Upper lobe of right lung (tissue), 1 donor: Measurements from ENCODE around the gene MACROD1. TPM values are rescaled to one million over a fixed set of nuclear protein-coding genes. Genes with fewer than 3 reads are reported as not detected.

Experiments used
- ATAC-seq: fragments of 200-7000 bp; cut with Tn5 transposase; one replicate; pipeline ENCODE4 v1.9.1; 2020; ENCODE audit warnings: mild to moderate bottlenecking, moderate library complexity
- DNase-seq: peaks from one replicate; pipeline ENCODE4 v3.0.0-alpha.2; 2020
- H3K27ac ChIP-seq: fragments of 200-600 bp; one replicate; pipeline ENCODE4 v1.8.0; 2022
- H3K27me3 ChIP-seq: fragments of 200-600 bp; one replicate; pipeline ENCODE4 v1.8.0; 2022; ENCODE audit warnings: mild to moderate bottlenecking
- H3K36me3 ChIP-seq: fragments of 200-600 bp; one replicate; pipeline ENCODE4 v1.8.0; 2022
- H3K4me1 ChIP-seq: fragments of 200-600 bp; one replicate; pipeline ENCODE4 v1.8.0; 2022
- H3K4me3 ChIP-seq: fragments of 200-600 bp; one replicate; pipeline ENCODE4 v1.8.0; 2022; ENCODE audit warnings: mild to moderate bottlenecking
- H3K9me3 ChIP-seq: fragments of 200-600 bp; one replicate; pipeline ENCODE4 v1.8.0; 2022
- intact Hi-C: fragments of 100-400 bp; cut with DNase I; formaldehyde crosslinking; loops from one replicate; pipeline ENCODE4 v1.11.0; 2022
- total RNA-seq: library from RNA; stranded (reverse); fragmentation: NEBNext Ultra II Directional; extraction: Animal tissue kit (Norgen Biotek cat#: 25700); gene quantifications from one replicate; pipeline ENCODE4 v1.2.1, GENCODE V29; 2021
- TF ChIP-seq, protein P1 (sequence below): fragments of 200-600 bp; IDR thresholded peaks from one replicate; pipeline ENCODE4 v1.8.0; 2022; ENCODE audit warnings: antibody characterized with exemption
- donor health status: DM: no; HTN: yes; CAD: no; lungs with severe emphysema.

Gene MACROD1
- total RNA-seq, 1 donor from 2014 or later = 15.8 TPM

DNA sequence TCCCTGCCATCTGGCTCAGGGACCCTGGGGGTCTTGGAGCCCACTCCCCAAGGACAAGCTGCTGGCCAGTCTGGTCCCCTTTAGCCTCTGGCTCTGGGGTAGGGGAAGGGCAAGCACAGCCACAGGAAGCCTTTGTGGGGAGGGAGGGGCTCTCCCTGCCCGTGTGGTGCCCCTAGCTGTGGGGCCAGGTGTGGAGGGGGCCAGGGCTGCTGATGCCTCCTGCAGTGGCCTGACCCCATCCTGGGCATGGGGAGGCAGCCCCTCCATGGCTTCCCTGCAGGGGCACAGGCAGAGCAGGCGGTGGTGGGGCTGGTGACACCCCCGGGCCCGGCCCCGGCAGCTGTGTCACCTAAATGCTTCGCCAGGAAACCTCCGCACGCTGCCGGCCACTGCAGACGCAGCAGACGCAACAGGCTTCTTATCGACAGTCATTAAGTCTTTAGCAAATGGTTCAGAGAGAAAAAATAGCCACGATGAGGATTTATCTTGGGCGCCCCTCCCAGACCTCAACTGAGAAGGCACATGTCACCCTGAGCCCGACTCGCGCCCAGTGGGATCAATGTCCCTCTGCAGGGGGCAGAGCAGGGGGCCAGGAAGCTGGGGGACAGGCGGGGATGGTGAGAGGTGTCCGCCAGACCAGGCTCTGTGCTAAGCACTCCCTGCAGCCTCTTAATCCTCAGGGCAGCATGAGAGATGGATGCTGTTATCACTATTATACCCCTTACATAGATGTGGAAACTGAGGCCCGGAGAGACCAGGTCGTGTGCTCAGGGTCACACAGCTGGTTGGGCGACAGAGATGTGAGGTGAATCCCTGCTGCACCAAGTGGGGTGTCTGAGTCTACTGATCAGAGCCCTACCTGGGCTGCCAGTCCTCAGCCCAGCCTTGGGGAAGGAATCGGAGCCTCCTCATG is 96.3 kb downstream of the MACROD1 start:
- Histone ChIP-seq H3K27me3 (no peaks in the 10 kb centered on the region), H3K36me3 (no peaks in the 10 kb centered on the region), H3K4me3 (no peak overlapping the region), H3K9me3 (no peaks in the 10 kb centered on the region), H3K4me1 (no peaks in the 10 kb centered on the region), H3K27ac (no peak overlapping the region)
- intact Hi-C loops = no loop called here
- TF ChIP-seq, protein P1, sequence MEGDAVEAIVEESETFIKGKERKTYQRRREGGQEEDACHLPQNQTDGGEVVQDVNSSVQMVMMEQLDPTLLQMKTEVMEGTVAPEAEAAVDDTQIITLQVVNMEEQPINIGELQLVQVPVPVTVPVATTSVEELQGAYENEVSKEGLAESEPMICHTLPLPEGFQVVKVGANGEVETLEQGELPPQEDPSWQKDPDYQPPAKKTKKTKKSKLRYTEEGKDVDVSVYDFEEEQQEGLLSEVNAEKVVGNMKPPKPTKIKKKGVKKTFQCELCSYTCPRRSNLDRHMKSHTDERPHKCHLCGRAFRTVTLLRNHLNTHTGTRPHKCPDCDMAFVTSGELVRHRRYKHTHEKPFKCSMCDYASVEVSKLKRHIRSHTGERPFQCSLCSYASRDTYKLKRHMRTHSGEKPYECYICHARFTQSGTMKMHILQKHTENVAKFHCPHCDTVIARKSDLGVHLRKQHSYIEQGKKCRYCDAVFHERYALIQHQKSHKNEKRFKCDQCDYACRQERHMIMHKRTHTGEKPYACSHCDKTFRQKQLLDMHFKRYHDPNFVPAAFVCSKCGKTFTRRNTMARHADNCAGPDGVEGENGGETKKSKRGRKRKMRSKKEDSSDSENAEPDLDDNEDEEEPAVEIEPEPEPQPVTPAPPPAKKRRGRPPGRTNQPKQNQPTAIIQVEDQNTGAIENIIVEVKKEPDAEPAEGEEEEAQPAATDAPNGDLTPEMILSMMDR = no peak
- DNase-seq = no peak
- no peak for ATAC-seq

DNA sequence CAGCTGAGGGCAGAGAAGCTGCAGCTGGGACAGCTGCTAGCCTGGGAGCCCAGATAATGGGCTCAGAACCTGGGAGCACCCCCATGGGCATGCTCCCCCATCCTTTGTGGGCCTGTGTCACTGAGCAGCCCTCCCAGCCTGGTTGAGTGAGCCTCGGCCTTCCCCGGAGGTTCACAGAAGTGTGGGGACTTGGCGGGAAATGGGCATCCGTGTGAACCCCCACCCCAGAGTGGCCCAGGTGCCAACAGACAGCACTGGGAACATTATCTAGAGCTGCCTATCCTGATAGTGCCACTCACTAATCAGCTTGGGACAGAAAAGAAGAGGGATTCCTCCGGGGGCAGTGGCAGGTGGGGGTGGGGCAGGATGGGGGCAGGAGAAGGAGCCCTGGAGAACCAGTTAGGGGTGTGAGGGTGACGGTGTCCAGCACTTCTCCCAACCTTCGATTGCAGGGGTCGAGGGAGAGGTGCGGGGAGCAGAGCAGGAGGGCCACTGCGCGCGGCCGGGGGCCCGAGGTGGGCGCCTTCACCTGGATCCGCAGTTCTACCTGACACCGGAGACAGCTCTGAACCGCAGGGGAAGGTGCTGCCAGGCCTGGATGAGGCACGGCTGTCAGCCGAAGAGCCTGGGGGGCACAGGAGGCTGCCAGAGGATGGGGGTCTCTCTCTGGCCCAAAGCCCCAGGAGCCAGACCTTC is 97.1 kb downstream of the MACROD1 start:
- Histone ChIP-seq H3K9me3 (no peaks in the 10 kb centered on the region), H3K36me3 (no peaks in the 10 kb centered on the region), H3K4me3 (no peak overlapping the region), H3K27me3 (no peaks in the 10 kb centered on the region), H3K27ac (no peak overlapping the region), H3K4me1 (no peaks in the 10 kb centered on the region)
- intact Hi-C loops = no loop called here
- ATAC-seq (no peak), DNase-seq (no peak)
- TF ChIP-seq, protein P1 = no peak

DNA sequence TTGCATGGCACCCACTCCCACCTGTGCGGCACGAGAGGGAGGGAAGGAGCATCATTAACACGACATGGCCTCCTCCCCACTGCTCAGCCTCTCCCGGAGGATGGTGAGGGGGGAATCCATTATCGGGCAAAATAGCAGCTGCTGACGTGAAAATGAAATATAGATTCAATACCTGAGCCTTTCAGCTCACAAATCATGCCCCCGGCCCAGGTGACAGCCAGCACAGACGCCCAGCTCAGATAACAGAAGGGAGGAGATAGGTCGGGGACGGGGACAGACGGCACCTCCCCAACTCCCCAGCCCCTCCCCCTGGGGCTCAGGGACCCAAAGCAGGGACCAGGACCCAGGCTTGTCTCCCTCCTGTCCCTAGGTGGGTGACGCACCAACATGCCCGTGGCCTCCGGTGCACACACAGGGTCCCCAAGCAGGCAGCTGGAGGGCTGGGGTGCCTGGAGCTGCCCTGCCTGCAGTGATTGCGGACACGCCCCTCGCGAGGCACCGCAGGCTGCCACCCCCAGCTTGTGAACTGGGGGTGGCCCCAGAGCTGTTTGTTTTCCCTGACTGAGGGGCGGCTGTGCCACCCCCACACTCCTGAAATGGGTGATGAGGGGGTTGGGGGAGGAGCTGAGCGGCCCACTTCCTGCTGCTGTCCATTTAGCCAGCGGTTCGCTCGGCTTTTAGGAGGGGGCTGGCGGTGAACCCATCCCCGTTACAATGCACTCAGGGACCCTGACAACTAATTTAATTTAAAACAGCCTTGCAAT is 98.5 kb downstream of the MACROD1 start:
- Histone ChIP-seq H3K36me3 (no peaks in the 10 kb centered on the region), H3K9me3 (no peaks in the 10 kb centered on the region), H3K4me1 (no peaks in the 10 kb centered on the region), H3K4me3 (no peak overlapping the region), H3K27ac (no peak overlapping the region), H3K27me3 (peaks cover 10% of the 10 kb centered on the region)
- no peak for ATAC-seq
- DNase-seq = no peak
- intact Hi-C loops = no loop called here
- TF ChIP-seq, protein P1 = no peak

DNA sequence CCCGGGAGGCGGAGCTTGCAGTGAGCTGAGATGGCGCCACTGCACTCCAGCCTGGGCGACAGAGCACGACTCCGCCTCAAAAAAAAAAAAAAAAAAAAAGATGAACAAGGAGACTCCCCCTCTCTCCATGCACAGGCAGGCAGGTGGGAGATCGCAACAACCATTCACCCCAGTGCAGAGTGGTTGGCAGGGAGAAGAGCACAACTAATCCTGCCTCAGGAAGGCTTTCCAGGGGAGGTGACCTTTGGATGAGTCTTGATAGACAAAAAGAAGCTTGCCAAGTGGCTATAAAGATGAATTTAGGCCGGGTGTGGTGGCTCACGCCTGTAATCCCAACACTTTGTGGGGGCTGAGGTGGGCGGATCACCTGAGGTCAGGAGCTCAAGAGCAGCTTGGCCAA is 100.2 kb downstream of the MACROD1 start:
- TF ChIP-seq, protein P1 = no peak
- DNase-seq = no peak
- no peak for ATAC-seq
- Histone ChIP-seq H3K9me3 (no peaks in the 10 kb centered on the region), H3K36me3 (no peaks in the 10 kb centered on the region), H3K27ac (no peak overlapping the region), H3K27me3 (peaks cover 10% of the 10 kb centered on the region), H3K4me3 (no peak overlapping the region), H3K4me1 (peaks cover 6% of the 10 kb centered on the region)
- intact Hi-C loops = no loop called here

DNA sequence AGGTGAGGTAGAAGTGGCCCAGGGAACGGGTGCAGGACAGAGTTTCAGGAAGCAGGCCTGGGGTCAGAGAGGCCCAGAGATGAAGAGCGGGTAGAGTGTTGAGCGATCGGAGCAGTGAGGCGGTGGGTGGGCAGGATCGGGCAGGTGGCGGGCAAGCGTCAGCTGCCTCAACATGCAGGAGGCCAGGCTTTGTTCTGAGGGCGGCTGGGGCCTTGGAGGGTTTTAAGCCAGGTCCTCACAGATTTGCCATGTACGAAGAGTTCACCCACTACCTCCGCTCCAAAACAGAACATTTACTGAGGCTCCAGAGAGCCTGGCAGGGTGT is 100.8 kb downstream of the MACROD1 start:
- DNase-seq (no peak), ATAC-seq (no peak)
- intact Hi-C loops = no loop called here
- Histone ChIP-seq H3K27ac (no peak overlapping the region), H3K4me1 (peaks cover 10% of the 10 kb centered on the region), H3K9me3 (no peaks in the 10 kb centered on the region), H3K36me3 (no peaks in the 10 kb centered on the region), H3K4me3 (no peak overlapping the region), H3K27me3 (peaks cover 10% of the 10 kb centered on the region)
- TF ChIP-seq, protein P1 = no peak
